ENCODE data around the gene CDC7.

Gene CDC7

GRCh38 chr1:91556556-91556955 lies 55.9 kb downstream of the CDC7 start:
- TF ChIP-seq ZSCAN18 (tag by site-specific recombination; IDR thresholded peaks at IDR 0.05): no peak
- TF ChIP-seq ZNF654 (tag by site-specific recombination; IDR thresholded peaks at IDR 0.05; ENCODE audit: low read depth): no peak
- TF ChIP-seq ZNF155 (tag by site-specific recombination; IDR thresholded peaks at IDR 0.05): no peak
- TF ChIP-seq ZNF175 (tag by site-specific recombination; IDR thresholded peaks at IDR 0.05): no peak
- TF ChIP-seq ZNF624 (tag by site-specific recombination; IDR thresholded peaks at IDR 0.05): no peak
- TF ChIP-seq, protein P1, sequence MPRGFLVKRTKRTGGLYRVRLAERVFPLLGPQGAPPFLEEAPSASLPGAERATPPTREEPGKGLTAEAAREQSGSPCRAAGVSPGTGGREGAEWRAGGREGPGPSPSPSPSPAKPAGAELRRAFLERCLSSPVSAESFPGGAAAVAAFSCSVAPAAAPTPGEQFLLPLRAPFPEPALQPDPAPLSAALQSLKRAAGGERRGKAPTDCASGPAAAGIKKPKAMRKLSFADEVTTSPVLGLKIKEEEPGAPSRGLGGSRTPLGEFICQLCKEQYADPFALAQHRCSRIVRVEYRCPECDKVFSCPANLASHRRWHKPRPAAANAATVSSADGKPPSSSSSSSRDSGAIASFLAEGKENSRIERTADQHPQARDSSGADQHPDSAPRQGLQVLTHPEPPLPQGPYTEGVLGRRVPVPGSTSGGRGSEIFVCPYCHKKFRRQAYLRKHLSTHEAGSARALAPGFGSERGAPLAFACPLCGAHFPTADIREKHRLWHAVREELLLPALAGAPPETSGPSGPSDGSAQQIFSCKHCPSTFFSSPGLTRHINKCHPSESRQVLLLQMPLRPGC (tag by site-specific recombination; IDR thresholded peaks at IDR 0.05): no peak
- no peak for TF ChIP-seq KLF1 (tag by site-specific recombination; IDR thresholded peaks at IDR 0.05)
- TF ChIP-seq REPIN1 (tag by site-specific recombination; IDR thresholded peaks at IDR 0.05; ENCODE audit: low read depth): no peak
- no peak for TF ChIP-seq ZNF341 (tag by site-specific recombination; IDR thresholded peaks at IDR 0.05; ENCODE audit: low read depth)
- TF ChIP-seq ZNF274 (IDR thresholded peaks at IDR 0.05; ENCODE audit: low read length): no peak
- no peak for TF ChIP-seq ZNF274 (tag by site-specific recombination; IDR thresholded peaks at IDR 0.05; ENCODE audit: borderline replicate concordance)
- TF ChIP-seq ZBTB8A (tag by site-specific recombination; IDR thresholded peaks at IDR 0.05): no peak
- no peak for TF ChIP-seq ZBTB11 (tag by site-specific recombination; conservative IDR thresholded peaks at IDR 0.05; ENCODE audit: low read depth)
- no peak for TF ChIP-seq ZNF548 (tag by site-specific recombination; IDR thresholded peaks at IDR 0.05)
- TF ChIP-seq HIC1 (tag by site-specific recombination; IDR thresholded peaks at IDR 0.05): no peak
- TF ChIP-seq ZNF23 (tag by site-specific recombination; IDR thresholded peaks at IDR 0.05; ENCODE audit: borderline replicate concordance): no peak
- no peak for TF ChIP-seq ZNF350 (tag by site-specific recombination; IDR thresholded peaks at IDR 0.05)
- TF ChIP-seq ZBTB7A (tag by site-specific recombination; IDR thresholded peaks at IDR 0.05; ENCODE audit: low read depth): no peak
- TF ChIP-seq ZNF692 (tag by site-specific recombination; IDR thresholded peaks at IDR 0.05): no peak
- no peak for TF ChIP-seq ZNF138 (tag by site-specific recombination; IDR thresholded peaks at IDR 0.05; ENCODE audit: borderline replicate concordance)
- Histone ChIP-seq H3K4me3 (ENCODE audit: low read depth, low read length) (no peak overlapping the region), H3K36me3 (ENCODE audit: control insufficient read depth in 2 of 2, insufficient read depth in 1 of 2, low read length in 2 of 2) (no peaks in the 10 kb centered on the region), H3K9me3 (ENCODE audit: control insufficient read depth, insufficient read depth, low read depth, low read length) (no peaks in the 10 kb centered on the region), H3K27ac (ENCODE audit: extremely low read depth, low read depth, low read length) (no peak overlapping the region), H3K4me1 (ENCODE audit: control insufficient read depth, insufficient read depth, low read length) (no peaks in the 10 kb centered on the region)
- ChIA-PET CTCF (no interaction called here), POLR2A (no interaction called here)

All from HEK293 (cell line).